ENCODE results near the gene KCNMB2.

Gene KCNMB2

GRCh38 chr3:178655488-178655887 is 119.3 kb downstream of the KCNMB2 start:
- no peaks in the 10 kb centered on the region for H3K27me3 ChIP-seq (ENCODE audit: control insufficient read depth, insufficient read depth, low read length)
- no peak overlapping the region for H3K9ac ChIP-seq (ENCODE audit: low read depth, low read length)
- no peaks in the 10 kb centered on the region for H3K9me3 ChIP-seq (ENCODE audit: control insufficient read depth, insufficient read depth, low read length)
- H3K27ac ChIP-seq (ENCODE audit: low read depth, low read length): no peak overlapping the region
- no peaks in the 10 kb centered on the region for H3K36me3 ChIP-seq (ENCODE audit: control insufficient read depth, insufficient read depth, low read length)
- H3K4me3 ChIP-seq (ENCODE audit: low read depth, low read length): no peak overlapping the region
- no peaks in the 10 kb centered on the region for H3K4me1 ChIP-seq (ENCODE audit: control insufficient read depth, insufficient read depth, low read length)

DNA sequence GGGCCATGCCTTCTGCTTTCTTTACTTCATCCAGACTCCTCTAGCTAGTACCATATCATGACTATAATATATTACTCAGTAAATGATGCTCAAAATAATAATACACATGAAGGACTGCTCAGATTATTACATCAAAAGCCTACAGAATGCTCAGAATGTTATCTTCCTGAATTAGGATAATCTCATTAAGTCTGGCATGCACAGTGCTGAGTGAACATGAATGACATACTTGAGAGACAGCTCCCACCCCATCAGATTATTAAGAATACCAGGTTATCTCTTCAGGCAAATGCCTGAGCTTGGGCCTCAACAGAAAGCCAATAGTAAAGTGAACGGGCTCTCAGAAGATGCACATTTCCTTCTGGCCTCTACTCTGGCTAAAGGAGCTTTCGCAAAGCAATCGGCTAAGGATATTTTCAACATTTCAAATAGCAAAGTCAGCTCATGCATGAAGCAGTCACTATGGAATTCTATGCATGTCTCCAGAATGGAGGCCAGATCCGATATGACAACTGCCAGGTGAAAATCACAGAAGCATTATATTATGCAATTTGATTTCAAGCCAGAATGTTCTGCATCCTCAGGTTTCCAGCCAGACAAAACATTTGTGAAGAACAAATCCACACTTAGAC is 122.6 kb downstream of the KCNMB2 start:
- Histone ChIP-seq H3K36me3 (ENCODE audit: control insufficient read depth, insufficient read depth, low read length) (no peaks in the 10 kb centered on the region), H3K4me3 (ENCODE audit: low read depth, low read length) (no peak overlapping the region), H3K4me1 (ENCODE audit: control insufficient read depth, insufficient read depth, low read length) (no peaks in the 10 kb centered on the region), H3K9ac (ENCODE audit: low read depth, low read length) (no peak overlapping the region), H3K9me3 (ENCODE audit: control insufficient read depth, insufficient read depth, low read length) (no peaks in the 10 kb centered on the region), H3K27me3 (ENCODE audit: control insufficient read depth, insufficient read depth, low read length) (no peaks in the 10 kb centered on the region), H3K27ac (ENCODE audit: low read depth, low read length) (no peak overlapping the region)

GRCh38 chr3:178663201-178663934 is 127.1 kb downstream of the KCNMB2 start:
- H3K9me3 ChIP-seq (ENCODE audit: control insufficient read depth, insufficient read depth, low read length): no peaks in the 10 kb centered on the region
- no peaks in the 10 kb centered on the region for H3K36me3 ChIP-seq (ENCODE audit: control insufficient read depth, insufficient read depth, low read length)
- H3K4me3 ChIP-seq (ENCODE audit: low read depth, low read length): no peak overlapping the region
- no peaks in the 10 kb centered on the region for H3K27me3 ChIP-seq (ENCODE audit: control insufficient read depth, insufficient read depth, low read length)
- H3K4me1 ChIP-seq (ENCODE audit: control insufficient read depth, insufficient read depth, low read length): no peaks in the 10 kb centered on the region
- H3K27ac ChIP-seq (ENCODE audit: low read depth, low read length): no peak overlapping the region
- no peak overlapping the region for H3K9ac ChIP-seq (ENCODE audit: low read depth, low read length)

DNA sequence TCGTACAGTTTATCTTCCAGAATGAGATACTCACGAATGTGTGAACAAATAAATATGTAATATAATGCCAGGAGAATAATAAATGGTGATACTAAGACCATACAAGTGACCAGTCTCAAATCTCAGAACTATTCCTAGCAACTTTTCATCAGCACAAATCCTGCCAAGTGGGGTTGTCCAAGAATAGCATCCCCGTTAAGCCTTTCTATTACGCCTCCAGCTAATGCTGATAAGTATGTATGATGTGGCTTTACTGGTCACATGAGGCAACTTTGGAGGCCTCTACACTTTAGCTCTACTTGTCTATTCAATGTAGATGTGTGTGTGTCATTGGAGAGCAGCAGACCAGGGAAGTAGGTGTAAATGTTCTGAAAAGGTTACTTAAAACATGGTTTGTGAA is 129.5 kb downstream of the KCNMB2 start:
- Histone ChIP-seq H3K4me1 (ENCODE audit: control insufficient read depth, insufficient read depth, low read length) (no peaks in the 10 kb centered on the region), H3K27me3 (ENCODE audit: control insufficient read depth, insufficient read depth, low read length) (no peaks in the 10 kb centered on the region), H3K27ac (ENCODE audit: low read depth, low read length) (no peak overlapping the region), H3K4me3 (ENCODE audit: low read depth, low read length) (no peak overlapping the region), H3K9ac (ENCODE audit: low read depth, low read length) (no peak overlapping the region), H3K9me3 (ENCODE audit: control insufficient read depth, insufficient read depth, low read length) (no peaks in the 10 kb centered on the region), H3K36me3 (ENCODE audit: control insufficient read depth, insufficient read depth, low read length) (no peaks in the 10 kb centered on the region)

DNA sequence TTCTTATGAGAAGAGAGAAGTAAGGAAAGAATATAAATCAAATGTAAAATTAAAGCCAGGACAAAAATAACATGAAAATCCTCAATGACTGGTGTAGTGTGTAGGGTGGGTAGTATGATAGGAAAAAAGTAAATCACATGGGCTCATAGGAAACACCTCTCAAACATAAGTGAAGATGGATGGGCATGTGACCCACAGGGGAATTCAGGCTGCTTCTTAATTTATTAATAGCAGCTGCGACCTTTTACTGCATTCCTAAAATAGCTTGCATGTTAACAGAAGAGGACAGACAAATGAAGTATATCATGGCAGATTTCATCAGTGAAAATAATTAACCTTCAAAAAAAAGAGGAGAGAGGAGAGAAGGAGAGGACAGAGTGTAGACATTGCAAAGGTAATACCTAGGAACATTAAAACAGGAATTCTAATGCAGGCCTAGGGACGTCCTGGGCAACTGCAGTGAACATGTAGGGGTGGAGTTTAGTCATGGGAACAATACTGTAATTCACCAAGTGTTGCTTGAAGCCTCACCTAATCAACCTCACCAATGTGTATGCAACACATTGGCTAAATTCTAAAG is 132.9 kb downstream of the KCNMB2 start:
- no peaks in the 10 kb centered on the region for H3K36me3 ChIP-seq (ENCODE audit: control insufficient read depth, insufficient read depth, low read length)
- no peaks in the 10 kb centered on the region for H3K27me3 ChIP-seq (ENCODE audit: control insufficient read depth, insufficient read depth, low read length)
- no peaks in the 10 kb centered on the region for H3K9me3 ChIP-seq (ENCODE audit: control insufficient read depth, insufficient read depth, low read length)
- H3K4me3 ChIP-seq (ENCODE audit: low read depth, low read length): no peak overlapping the region
- H3K9ac ChIP-seq (ENCODE audit: low read depth, low read length): no peak overlapping the region
- H3K27ac ChIP-seq (ENCODE audit: low read depth, low read length): no peak overlapping the region
- H3K4me1 ChIP-seq (ENCODE audit: control insufficient read depth, insufficient read depth, low read length): no peaks in the 10 kb centered on the region

- no peak overlapping the region for H3K4me3 ChIP-seq (ENCODE audit: low read depth, low read length)
- H3K36me3 ChIP-seq (ENCODE audit: control insufficient read depth, insufficient read depth, low read length): no peaks in the 10 kb centered on the region
- H3K27me3 ChIP-seq (ENCODE audit: control insufficient read depth, insufficient read depth, low read length): no peaks in the 10 kb centered on the region
- H3K9me3 ChIP-seq (ENCODE audit: control insufficient read depth, insufficient read depth, low read length): no peaks in the 10 kb centered on the region
- no peak overlapping the region for H3K9ac ChIP-seq (ENCODE audit: low read depth, low read length)
- no peak overlapping the region for H3K27ac ChIP-seq (ENCODE audit: low read depth, low read length)
- no peaks in the 10 kb centered on the region for H3K4me1 ChIP-seq (ENCODE audit: control insufficient read depth, insufficient read depth, low read length)
Measured at GRCh38 chr3:178669758-178670157, 133.5 kb downstream of the KCNMB2 start.

GRCh38 chr3:178671377-178671776 is 135.1 kb downstream of the KCNMB2 start:
- Histone ChIP-seq H3K36me3 (ENCODE audit: control insufficient read depth, insufficient read depth, low read length) (no peaks in the 10 kb centered on the region), H3K27me3 (ENCODE audit: control insufficient read depth, insufficient read depth, low read length) (no peaks in the 10 kb centered on the region), H3K4me1 (ENCODE audit: control insufficient read depth, insufficient read depth, low read length) (no peaks in the 10 kb centered on the region), H3K9ac (ENCODE audit: low read depth, low read length) (no peak overlapping the region), H3K9me3 (ENCODE audit: control insufficient read depth, insufficient read depth, low read length) (no peaks in the 10 kb centered on the region), H3K27ac (ENCODE audit: low read depth, low read length) (no peak overlapping the region), H3K4me3 (ENCODE audit: low read depth, low read length) (no peak overlapping the region)

DNA sequence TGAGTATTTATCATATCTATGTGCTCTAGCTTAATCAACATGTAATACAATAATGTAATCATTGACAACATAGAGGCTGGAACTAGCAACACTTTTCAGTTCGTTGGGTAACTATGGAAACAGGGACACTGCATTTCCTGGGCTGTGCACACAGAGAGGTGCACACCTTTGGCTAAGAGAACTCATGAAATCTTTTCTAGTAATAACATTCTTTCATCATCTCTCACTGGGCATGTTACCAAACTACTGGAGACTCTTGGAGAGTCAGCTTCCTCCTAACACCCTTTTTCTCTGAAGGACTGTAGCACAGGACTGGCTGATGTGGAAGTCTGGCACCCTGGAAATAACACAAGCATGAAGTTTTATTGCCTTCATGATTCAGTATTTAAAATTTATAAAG is 135.6 kb downstream of the KCNMB2 start:
- Histone ChIP-seq H3K36me3 (ENCODE audit: control insufficient read depth, insufficient read depth, low read length) (no peaks in the 10 kb centered on the region), H3K4me3 (ENCODE audit: low read depth, low read length) (no peak overlapping the region), H3K4me1 (ENCODE audit: control insufficient read depth, insufficient read depth, low read length) (no peaks in the 10 kb centered on the region), H3K9me3 (ENCODE audit: control insufficient read depth, insufficient read depth, low read length) (no peaks in the 10 kb centered on the region), H3K9ac (ENCODE audit: low read depth, low read length) (no peak overlapping the region), H3K27ac (ENCODE audit: low read depth, low read length) (no peak overlapping the region), H3K27me3 (ENCODE audit: control insufficient read depth, insufficient read depth, low read length) (no peaks in the 10 kb centered on the region)

GRCh38 chr3:178672275-178672674 is 136.0 kb downstream of the KCNMB2 start:
- no peaks in the 10 kb centered on the region for H3K27me3 ChIP-seq (ENCODE audit: control insufficient read depth, insufficient read depth, low read length)
- no peaks in the 10 kb centered on the region for H3K4me1 ChIP-seq (ENCODE audit: control insufficient read depth, insufficient read depth, low read length)

DNA sequence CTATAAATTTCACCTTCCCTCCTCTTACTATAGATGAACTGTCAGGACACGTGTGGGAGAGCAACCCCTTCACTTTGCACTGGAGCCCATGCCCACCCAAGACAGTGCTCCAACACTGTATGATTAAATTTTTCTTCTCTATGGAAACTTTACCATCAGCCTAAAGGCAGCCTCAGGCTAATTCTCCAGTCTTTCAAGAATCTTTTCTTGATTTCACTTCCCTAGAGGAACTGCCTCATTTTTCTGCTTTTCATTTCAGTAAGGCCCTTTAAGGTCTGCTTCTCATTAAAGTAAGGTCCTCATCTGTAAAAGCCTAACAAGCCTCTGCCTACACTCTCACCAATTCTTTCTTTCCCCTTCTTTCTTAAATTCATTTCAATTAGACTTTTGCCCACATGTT is 137.3 kb downstream of the KCNMB2 start:
- no peaks in the 10 kb centered on the region for H3K4me1 ChIP-seq (ENCODE audit: control insufficient read depth, insufficient read depth, low read length)
- H3K36me3 ChIP-seq (ENCODE audit: control insufficient read depth, insufficient read depth, low read length): no peaks in the 10 kb centered on the region
- H3K9ac ChIP-seq (ENCODE audit: low read depth, low read length): no peak overlapping the region
- H3K27ac ChIP-seq (ENCODE audit: low read depth, low read length): no peak overlapping the region
- H3K9me3 ChIP-seq (ENCODE audit: control insufficient read depth, insufficient read depth, low read length): no peaks in the 10 kb centered on the region
- H3K27me3 ChIP-seq (ENCODE audit: control insufficient read depth, insufficient read depth, low read length): no peaks in the 10 kb centered on the region
- no peak overlapping the region for H3K4me3 ChIP-seq (ENCODE audit: low read depth, low read length)

More at GRCh38 chr3:178672275-178672674, 136.0 kb downstream of the KCNMB2 start:
- no peak overlapping the region for H3K27ac ChIP-seq (ENCODE audit: low read depth, low read length)
- no peaks in the 10 kb centered on the region for H3K36me3 ChIP-seq (ENCODE audit: control insufficient read depth, insufficient read depth, low read length)
- no peaks in the 10 kb centered on the region for H3K9me3 ChIP-seq (ENCODE audit: control insufficient read depth, insufficient read depth, low read length)
- H3K9ac ChIP-seq (ENCODE audit: low read depth, low read length): no peak overlapping the region
- H3K4me3 ChIP-seq (ENCODE audit: low read depth, low read length): no peak overlapping the region

DNA sequence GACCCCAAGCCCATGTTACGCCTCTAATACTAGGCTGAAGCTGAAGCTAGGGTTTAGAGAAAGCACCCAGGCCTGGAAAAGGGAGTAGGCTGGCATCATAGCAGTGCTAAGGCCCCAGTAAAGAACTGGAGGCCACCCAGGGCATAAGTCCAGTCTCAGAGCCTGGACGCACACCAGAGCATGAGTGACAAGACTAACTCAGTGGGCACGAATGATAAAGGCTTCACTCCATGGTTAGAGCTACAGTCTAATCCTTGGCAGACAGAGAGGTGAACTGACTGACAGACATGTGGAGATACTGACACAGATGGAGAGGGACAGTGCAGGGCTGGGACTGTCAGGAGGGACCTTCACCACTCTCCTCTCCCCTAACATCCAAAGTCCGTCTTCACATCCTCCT is 139.8 kb downstream of the KCNMB2 start:
- H3K4me3 ChIP-seq (ENCODE audit: low read depth, low read length): no peak overlapping the region
- no peaks in the 10 kb centered on the region for H3K9me3 ChIP-seq (ENCODE audit: control insufficient read depth, insufficient read depth, low read length)
- H3K27me3 ChIP-seq (ENCODE audit: control insufficient read depth, insufficient read depth, low read length): no peaks in the 10 kb centered on the region
- H3K27ac ChIP-seq (ENCODE audit: low read depth, low read length): no peak overlapping the region
- no peak overlapping the region for H3K9ac ChIP-seq (ENCODE audit: low read depth, low read length)
- no peaks in the 10 kb centered on the region for H3K36me3 ChIP-seq (ENCODE audit: control insufficient read depth, insufficient read depth, low read length)
- no peaks in the 10 kb centered on the region for H3K4me1 ChIP-seq (ENCODE audit: control insufficient read depth, insufficient read depth, low read length)
